ENCODE results near the gene NFATC2IP. TPM values are rescaled to one million over a fixed set of nuclear protein-coding genes. Genes with fewer than 3 reads are reported as not detected.

NFATC2IP gene
- polyA plus RNA-seq, 1 donor from 2014 or later = 39.1 TPM

DNA sequence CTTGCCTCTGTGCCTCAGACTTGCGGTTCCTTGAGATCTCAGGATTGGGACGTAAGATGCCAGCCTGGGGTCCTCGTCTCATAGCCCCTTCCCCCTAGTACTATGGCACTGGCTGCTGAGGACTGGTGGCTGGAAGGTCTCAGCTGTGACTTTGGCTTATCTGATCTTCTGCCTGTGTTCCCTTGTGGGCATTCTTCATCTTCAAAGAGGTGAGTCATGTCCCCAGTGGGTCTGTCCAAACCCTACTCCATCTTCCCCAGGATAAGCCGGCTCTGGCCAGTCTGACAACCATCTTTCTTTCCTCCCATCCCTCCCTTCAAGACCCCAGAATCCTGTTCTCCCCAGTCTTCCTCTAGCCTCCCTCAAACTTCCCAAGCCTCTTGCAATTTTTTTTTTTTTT lies 15.4 kb upstream of the NFATC2IP start:
- no peak overlapping the region for H3K9ac ChIP-seq (ENCODE audit: low read length)
- no peak overlapping the region for H3K4me2 ChIP-seq (ENCODE audit: low read length)
- no peaks in the 10 kb centered on the region for H3F3A ChIP-seq (ENCODE audit: insufficient read depth, low read length, poor library complexity, severe bottlenecking)
- H3K9me3 ChIP-seq (ENCODE audit: low read length) = no peaks in the 10 kb centered on the region
- H3K79me2 ChIP-seq (replicated peaks; ENCODE audit: insufficient read depth, low read length) = no peaks in the 10 kb centered on the region
- no peaks in the 10 kb centered on the region for H3K27me3 ChIP-seq (ENCODE audit: insufficient read depth, low read depth, low read length)
- no peak overlapping the region for H3K4me3 ChIP-seq (ENCODE audit: low read length)
- H3K27ac ChIP-seq (ENCODE audit: low read length) = no peak overlapping the region
- H3K9me2 ChIP-seq (ENCODE audit: insufficient read depth, low read length) = no peaks in the 10 kb centered on the region
- no peaks in the 10 kb centered on the region for H4K20me1 ChIP-seq (ENCODE audit: insufficient read depth)
- TF ChIP-seq TAF1 (IDR thresholded peaks at IDR 0.05; ENCODE audit: low read depth) (no peak), MXI1 (conservative IDR thresholded peaks at IDR 0.05; ENCODE audit: poor library complexity, severe bottlenecking) (no peak), EP300 (conservative IDR thresholded peaks at IDR 0.05; ENCODE audit: poor library complexity, severe bottlenecking) (no peak), EZH2 (IDR thresholded peaks at IDR 0.05; ENCODE audit: borderline replicate concordance, insufficient read depth, low read length, poor library complexity, severe bottlenecking) (no peak), SMC3 (conservative IDR thresholded peaks at IDR 0.05; ENCODE audit: poor library complexity) (no peak), RAD21 (conservative IDR thresholded peaks at IDR 0.05) (no peak), POLR2AphosphoS5 (IDR thresholded peaks at IDR 0.05) (no peak)
- TF ChIP-seq, protein P1, sequence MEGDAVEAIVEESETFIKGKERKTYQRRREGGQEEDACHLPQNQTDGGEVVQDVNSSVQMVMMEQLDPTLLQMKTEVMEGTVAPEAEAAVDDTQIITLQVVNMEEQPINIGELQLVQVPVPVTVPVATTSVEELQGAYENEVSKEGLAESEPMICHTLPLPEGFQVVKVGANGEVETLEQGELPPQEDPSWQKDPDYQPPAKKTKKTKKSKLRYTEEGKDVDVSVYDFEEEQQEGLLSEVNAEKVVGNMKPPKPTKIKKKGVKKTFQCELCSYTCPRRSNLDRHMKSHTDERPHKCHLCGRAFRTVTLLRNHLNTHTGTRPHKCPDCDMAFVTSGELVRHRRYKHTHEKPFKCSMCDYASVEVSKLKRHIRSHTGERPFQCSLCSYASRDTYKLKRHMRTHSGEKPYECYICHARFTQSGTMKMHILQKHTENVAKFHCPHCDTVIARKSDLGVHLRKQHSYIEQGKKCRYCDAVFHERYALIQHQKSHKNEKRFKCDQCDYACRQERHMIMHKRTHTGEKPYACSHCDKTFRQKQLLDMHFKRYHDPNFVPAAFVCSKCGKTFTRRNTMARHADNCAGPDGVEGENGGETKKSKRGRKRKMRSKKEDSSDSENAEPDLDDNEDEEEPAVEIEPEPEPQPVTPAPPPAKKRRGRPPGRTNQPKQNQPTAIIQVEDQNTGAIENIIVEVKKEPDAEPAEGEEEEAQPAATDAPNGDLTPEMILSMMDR (IDR thresholded peaks at IDR 0.05; ENCODE audit: poor library complexity, severe bottlenecking) = no peak
- TF ChIP-seq, protein P2, sequence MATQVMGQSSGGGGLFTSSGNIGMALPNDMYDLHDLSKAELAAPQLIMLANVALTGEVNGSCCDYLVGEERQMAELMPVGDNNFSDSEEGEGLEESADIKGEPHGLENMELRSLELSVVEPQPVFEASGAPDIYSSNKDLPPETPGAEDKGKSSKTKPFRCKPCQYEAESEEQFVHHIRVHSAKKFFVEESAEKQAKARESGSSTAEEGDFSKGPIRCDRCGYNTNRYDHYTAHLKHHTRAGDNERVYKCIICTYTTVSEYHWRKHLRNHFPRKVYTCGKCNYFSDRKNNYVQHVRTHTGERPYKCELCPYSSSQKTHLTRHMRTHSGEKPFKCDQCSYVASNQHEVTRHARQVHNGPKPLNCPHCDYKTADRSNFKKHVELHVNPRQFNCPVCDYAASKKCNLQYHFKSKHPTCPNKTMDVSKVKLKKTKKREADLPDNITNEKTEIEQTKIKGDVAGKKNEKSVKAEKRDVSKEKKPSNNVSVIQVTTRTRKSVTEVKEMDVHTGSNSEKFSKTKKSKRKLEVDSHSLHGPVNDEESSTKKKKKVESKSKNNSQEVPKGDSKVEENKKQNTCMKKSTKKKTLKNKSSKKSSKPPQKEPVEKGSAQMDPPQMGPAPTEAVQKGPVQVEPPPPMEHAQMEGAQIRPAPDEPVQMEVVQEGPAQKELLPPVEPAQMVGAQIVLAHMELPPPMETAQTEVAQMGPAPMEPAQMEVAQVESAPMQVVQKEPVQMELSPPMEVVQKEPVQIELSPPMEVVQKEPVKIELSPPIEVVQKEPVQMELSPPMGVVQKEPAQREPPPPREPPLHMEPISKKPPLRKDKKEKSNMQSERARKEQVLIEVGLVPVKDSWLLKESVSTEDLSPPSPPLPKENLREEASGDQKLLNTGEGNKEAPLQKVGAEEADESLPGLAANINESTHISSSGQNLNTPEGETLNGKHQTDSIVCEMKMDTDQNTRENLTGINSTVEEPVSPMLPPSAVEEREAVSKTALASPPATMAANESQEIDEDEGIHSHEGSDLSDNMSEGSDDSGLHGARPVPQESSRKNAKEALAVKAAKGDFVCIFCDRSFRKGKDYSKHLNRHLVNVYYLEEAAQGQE (IDR thresholded peaks at IDR 0.05; ENCODE audit: borderline replicate concordance) = no peak
- H2AFZ ChIP-seq (ENCODE audit: low read depth, low read length) = no peak overlapping the region
- no peaks in the 10 kb centered on the region for H3K36me3 ChIP-seq (ENCODE audit: insufficient read depth, low read length)

DNA sequence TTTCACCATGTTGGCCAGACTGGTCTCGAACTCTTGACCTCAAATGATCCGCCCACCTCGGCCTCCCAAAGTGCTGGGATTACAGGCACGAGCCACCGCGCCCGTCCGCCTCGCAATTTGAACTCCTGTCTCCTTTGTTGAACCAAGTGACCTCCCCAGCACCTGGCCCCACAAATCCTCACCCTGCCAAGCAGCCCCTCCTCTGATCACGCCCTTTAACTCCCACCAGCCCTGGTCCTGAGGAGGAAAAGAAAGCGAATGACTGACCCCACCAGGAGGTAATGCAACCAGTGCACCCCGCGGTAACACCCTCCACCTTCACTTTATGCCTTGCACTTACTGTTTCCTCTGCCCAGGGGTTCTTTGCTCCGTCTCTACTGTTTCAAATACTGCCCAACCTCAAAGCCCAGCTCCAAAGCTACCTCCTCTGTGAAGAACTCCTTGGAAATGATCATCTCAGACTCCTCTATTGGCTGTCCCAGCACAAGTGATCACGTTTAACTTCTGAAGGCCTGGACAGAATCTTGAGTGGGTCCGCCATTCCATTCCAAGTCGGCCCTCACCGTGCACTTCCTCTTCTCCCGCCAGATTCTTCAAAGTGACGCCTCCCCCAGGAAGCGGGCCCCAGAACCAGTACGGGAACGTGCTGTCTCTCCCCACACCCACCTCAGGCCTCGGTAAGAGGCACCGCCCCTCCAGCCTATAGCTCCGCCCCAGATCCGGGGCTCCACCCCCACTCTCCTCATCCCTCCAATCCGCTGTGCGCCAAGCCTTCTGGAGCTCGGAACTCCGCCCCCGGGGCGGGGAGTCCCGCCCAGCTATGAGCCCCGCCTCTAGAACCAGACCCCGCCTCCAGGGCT lies 14.6 kb upstream of the NFATC2IP start:
- H3K4me3 ChIP-seq (ENCODE audit: low read length) = no peak overlapping the region
- no peaks in the 10 kb centered on the region for H3F3A ChIP-seq (ENCODE audit: insufficient read depth, low read length, poor library complexity, severe bottlenecking)
- no peaks in the 10 kb centered on the region for H3K36me3 ChIP-seq (ENCODE audit: insufficient read depth, low read length)
- H3K4me2 ChIP-seq (ENCODE audit: low read length) = no peak overlapping the region
- H4K20me1 ChIP-seq (ENCODE audit: insufficient read depth) = no peaks in the 10 kb centered on the region
- TF ChIP-seq TAF1 (IDR thresholded peaks at IDR 0.05; ENCODE audit: low read depth) (no peak), MXI1 (conservative IDR thresholded peaks at IDR 0.05; ENCODE audit: poor library complexity, severe bottlenecking) (no peak)
- H3K79me2 ChIP-seq (replicated peaks; ENCODE audit: insufficient read depth, low read length) = no peaks in the 10 kb centered on the region
- no peaks in the 10 kb centered on the region for H3K27me3 ChIP-seq (ENCODE audit: insufficient read depth, low read depth, low read length)
- no peak overlapping the region for H2AFZ ChIP-seq (ENCODE audit: low read depth, low read length)
- H3K27ac ChIP-seq (ENCODE audit: low read length) = no peak overlapping the region
- H3K9me2 ChIP-seq (ENCODE audit: insufficient read depth, low read length) = no peaks in the 10 kb centered on the region
- no peak overlapping the region for H3K9ac ChIP-seq (ENCODE audit: low read length)
- no peaks in the 10 kb centered on the region for H3K9me3 ChIP-seq (ENCODE audit: low read length)

Measured in neural cell (in vitro differentiated cells).